Tibial artery (tissue), 4 donors: Measurements from ENCODE around the gene MARS1.

Experiments
- DNase-seq, 2 donors: peaks; one replicate each; pipeline ENCODE4 v3.0.0-alpha.2; 2019
- H3K27ac ChIP-seq, 2 donors: fragments of 200-600 bp; sonication (generic) in 1 of 2; 1 replicate in 1 of 2; 2 replicates in 1 of 2; pipeline ENCODE4 v1.5.1; 2018 to 2019; ENCODE audit warnings: mild to moderate bottlenecking in 1 of 2
- H3K27me3 ChIP-seq, 2 donors: fragments of 200-600 bp; sonication (generic) in 1 of 2; one replicate each; pipeline versions ENCODE4 v1.5.1 to v1.6.0; 2016 to 2019
- H3K36me3 ChIP-seq, 3 donors: fragments of 200-600 bp; sonication (generic) in 2 of 3; one replicate each; pipeline ENCODE4 v1.5.1; 2016 to 2019; ENCODE audit warnings: mild to moderate bottlenecking in 2 of 3
- H3K4me1 ChIP-seq, 4 donors: fragments of 200-600 bp; sonication (generic) in 2 of 4; 1 replicate in 3 of 4; 2 replicates in 1 of 4; pipeline ENCODE4 v1.5.1; 2016 to 2019
- H3K4me3 ChIP-seq, 2 donors: fragments of 200-600 bp; sonication (generic) in 1 of 2; 1 replicate in 1 of 2; 2 replicates in 1 of 2; pipeline ENCODE4 v1.5.1; 2018 to 2019; ENCODE audit warnings: mild to moderate bottlenecking in 2 of 2
- H3K9me3 ChIP-seq, 3 donors: fragments of 200-600 bp; sonication (generic) in 1 of 3; one replicate each; pipeline ENCODE4 v1.5.1; 2016 to 2019
- intact Hi-C: fragments of 100-400 bp; cut with DNase I; formaldehyde crosslinking; loops from one replicate; pipeline ENCODE4 v1.15.0; 2023; ENCODE audit warnings: low total_unique reads
- TF ChIP-seq, protein P1 (sequence below), 2 experiments: fragments of 200-600 bp in 1 of 2; fragments of 450-650 bp in 1 of 2; IDR thresholded peaks; one replicate each; pipeline ENCODE4 v1.5.1; 2017 to 2019; ENCODE audit warnings: antibody characterized with exemption in 2 of 2, mild to moderate bottlenecking in 1 of 2, moderate library complexity in 1 of 2

MARS1 gene

DNA sequence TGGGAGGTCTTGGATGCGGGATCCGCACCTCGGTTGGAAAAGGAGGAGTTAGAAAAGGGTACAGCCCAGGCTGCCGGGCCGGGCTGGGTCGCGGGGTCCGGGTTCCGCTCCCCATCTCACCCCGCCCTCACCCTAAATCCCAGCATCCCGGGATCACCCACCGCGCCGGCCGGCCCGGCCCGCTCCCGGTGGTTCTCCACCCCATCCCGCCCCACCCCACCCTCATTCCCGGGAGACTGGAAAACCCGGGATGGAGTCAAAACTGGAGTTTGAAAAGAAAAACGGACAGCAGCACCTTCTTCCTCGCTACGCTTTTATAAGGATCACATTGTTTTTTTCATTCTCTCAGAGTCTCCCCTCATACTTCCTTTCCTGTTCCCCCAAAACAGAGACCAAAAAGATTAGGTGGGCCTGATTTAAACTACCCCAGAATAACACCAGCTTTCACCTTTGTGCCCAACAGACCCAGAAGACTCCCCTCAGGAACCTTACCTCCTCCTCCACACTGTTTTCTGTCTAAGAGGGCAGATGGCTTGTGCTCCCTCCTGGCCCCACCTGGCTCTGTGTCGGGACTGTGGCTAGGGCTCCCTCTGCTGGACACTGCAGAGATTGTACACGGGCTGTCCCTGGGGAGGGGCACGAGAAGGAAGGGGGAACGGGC is 25.5 kb upstream of the MARS1 start:
- no peaks in the 10 kb centered on the region for H3K27me3 ChIP-seq
- intact Hi-C loops = loop anchor here (1.0 kb wide), 1 partner anchor 26 kb away; the partner anchor contains the start of gene MARS1
- TF ChIP-seq, protein P1, sequence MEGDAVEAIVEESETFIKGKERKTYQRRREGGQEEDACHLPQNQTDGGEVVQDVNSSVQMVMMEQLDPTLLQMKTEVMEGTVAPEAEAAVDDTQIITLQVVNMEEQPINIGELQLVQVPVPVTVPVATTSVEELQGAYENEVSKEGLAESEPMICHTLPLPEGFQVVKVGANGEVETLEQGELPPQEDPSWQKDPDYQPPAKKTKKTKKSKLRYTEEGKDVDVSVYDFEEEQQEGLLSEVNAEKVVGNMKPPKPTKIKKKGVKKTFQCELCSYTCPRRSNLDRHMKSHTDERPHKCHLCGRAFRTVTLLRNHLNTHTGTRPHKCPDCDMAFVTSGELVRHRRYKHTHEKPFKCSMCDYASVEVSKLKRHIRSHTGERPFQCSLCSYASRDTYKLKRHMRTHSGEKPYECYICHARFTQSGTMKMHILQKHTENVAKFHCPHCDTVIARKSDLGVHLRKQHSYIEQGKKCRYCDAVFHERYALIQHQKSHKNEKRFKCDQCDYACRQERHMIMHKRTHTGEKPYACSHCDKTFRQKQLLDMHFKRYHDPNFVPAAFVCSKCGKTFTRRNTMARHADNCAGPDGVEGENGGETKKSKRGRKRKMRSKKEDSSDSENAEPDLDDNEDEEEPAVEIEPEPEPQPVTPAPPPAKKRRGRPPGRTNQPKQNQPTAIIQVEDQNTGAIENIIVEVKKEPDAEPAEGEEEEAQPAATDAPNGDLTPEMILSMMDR (IDR thresholded peaks at IDR 0.05) = peak; percentile 93 to 95
- H3K36me3 ChIP-seq = no peaks in the 10 kb centered on the region
- peak overlapping the region; percentile 58 to 71 for H3K4me3 ChIP-seq
- peak overlapping the region; percentile 70 to 72 for H3K27ac ChIP-seq
- H3K4me1 ChIP-seq = peaks cover 0 to 27% (median 19%) of the 10 kb centered on the region in 4 donors
- no peaks in the 10 kb centered on the region for H3K9me3 ChIP-seq
- DNase-seq = peak; percentile 84 to 93

DNA sequence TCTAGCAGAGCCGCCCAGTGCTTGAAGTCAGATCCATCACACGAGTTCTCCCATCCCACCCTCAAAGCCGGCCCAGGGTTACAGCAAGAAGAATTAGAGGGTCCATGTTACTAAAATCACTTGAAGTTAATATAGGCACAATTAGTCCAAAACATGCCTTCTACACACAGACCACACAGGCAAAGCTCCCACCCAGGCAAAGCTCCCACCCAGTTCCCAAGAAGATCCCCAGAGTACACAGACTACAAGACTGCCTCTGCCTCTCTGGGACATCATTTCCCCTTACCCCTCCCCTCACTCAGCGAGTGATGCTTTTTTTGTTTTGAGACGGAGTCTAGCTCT is 25.0 kb upstream of the MARS1 start:
- intact Hi-C loops = loop anchor here (1.0 kb wide), 1 partner anchor 25 kb away; the partner anchor contains the start of gene MARS1
- no peak for DNase-seq
- Histone ChIP-seq H3K27ac (no peak overlapping the region), H3K27me3 (peaks cover 0 to 2% of the 10 kb centered on the region in 2 donors), H3K9me3 (no peaks in the 10 kb centered on the region), H3K4me1 (peaks cover 0 to 27% (median 19%) of the 10 kb centered on the region in 4 donors), H3K4me3 (peak overlapping the region in 1 of 2 donors; percentile 71), H3K36me3 (no peaks in the 10 kb centered on the region)
- TF ChIP-seq, protein P1 (IDR thresholded peaks at IDR 0.05) = no peak

DNA sequence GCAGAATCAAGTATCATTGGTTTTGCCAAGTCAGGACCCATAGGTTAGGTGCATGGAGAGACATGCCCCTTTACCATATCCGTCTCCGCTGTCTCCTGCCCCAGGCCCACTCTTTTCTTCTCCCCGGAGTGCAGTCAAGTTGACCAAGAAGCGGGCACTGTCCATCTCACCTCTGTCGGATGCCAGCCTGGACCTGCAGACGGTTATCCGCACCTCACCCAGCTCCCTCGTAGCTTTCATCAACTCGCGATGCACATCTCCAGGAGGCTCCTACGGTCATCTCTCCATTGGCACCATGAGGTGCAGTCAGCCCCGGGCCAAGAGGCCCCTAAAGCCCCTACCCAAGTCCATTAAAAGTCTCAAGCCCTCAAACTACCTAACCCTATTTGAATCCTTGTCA is 23.3 kb upstream of the MARS1 start:
- Histone ChIP-seq H3K27ac (no peak overlapping the region), H3K36me3 (no peaks in the 10 kb centered on the region), H3K4me3 (no peak overlapping the region), H3K4me1 (peaks cover 0 to 22% (median 19%) of the 10 kb centered on the region in 4 donors), H3K9me3 (no peaks in the 10 kb centered on the region), H3K27me3 (peaks cover 0 to 2% of the 10 kb centered on the region in 2 donors)
- intact Hi-C loops = no loop called here
- no peak for DNase-seq
- TF ChIP-seq, protein P1 (IDR thresholded peaks at IDR 0.05) = no peak

DNA sequence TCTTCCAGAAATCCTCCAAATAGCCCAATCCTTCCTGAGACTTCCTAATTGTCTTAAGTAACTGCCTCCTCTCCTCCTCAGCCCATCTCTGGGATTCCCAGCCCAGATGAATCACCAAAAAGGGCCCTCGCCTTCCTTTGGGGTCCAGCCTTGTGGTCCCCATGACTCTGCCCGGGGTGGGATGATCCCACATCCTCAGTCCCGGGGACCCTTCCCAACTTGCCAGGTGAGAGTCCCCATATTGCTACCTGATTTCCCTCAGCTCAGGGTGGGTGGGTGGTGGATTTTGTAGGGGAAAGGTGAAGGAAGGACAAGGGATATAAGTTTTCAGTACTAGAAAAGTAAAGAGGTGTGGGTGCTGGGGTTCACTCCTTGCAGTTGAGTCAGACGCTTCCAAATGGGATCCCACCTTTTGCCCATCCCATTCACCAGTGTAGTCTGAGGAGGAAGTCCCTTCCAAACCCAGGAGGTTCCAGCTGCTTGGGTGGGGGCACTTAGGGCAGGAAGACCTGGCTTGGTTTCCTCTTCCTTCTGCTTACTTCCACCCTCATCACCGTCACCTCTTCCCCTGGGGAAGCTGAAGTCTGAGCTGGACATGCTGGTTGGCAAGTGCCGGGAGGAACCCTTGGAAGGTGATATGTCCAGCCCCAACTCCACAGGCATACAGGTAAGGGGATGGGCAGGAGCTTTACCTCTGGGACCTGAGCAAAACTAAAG is 22.7 kb upstream of the MARS1 start:
- Histone ChIP-seq H3K9me3 (no peaks in the 10 kb centered on the region), H3K4me3 (no peak overlapping the region), H3K27me3 (peaks cover 0 to 5% of the 10 kb centered on the region in 2 donors), H3K27ac (no peak overlapping the region), H3K4me1 (peaks cover 0 to 18% (median 15%) of the 10 kb centered on the region in 4 donors), H3K36me3 (no peaks in the 10 kb centered on the region)
- TF ChIP-seq, protein P1 (IDR thresholded peaks at IDR 0.05) = no peak
- intact Hi-C loops = no loop called here
- no peak for DNase-seq

DNA sequence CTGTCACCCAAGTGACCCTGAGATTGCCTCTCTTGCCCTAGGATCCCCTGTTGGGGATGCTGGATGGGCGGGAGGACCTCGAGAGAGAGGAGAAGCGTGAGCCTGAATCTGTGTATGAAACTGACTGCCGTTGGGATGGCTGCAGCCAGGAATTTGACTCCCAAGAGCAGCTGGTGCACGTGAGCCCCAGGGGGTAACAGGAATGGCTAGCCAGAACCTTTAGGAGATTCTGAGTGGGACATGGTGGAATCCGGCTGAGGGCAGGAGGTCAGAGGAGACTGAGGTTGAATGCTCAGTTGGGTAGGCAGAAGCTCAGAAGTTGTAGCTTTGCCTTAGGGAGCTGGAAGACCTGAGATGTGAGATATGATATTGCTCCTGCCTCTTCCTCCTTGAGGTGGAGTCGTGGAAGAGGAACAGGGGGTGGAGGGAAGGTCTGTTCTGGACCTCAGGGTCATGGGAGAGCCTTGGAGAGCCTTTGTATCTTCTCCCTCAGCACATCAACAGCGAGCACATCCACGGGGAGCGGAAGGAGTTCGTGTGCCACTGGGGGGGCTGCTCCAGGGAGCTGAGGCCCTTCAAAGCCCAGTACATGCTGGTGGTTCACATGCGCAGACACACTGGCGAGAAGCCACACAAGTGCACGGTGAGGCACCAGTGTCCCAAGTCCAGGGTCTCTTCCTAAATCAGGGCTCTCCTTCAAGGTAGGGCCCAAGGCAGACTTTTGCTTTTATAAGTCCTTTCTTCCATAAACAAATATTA is 21.9 kb upstream of the MARS1 start:
- Histone ChIP-seq H3K4me3 (no peak overlapping the region), H3K36me3 (no peaks in the 10 kb centered on the region), H3K27me3 (peaks cover 0 to 12% of the 10 kb centered on the region in 2 donors), H3K4me1 (peaks cover 0 to 10% (median 7%) of the 10 kb centered on the region in 4 donors), H3K27ac (no peak overlapping the region), H3K9me3 (no peaks in the 10 kb centered on the region)
- TF ChIP-seq, protein P1 (IDR thresholded peaks at IDR 0.05) = no peak
- intact Hi-C loops = no loop called here
- DNase-seq = no peak
